NB4 (cell line): ENCODE data around the gene CHAF1B.

ENCODE experiments used
- MYC ChIP-seq: IDR thresholded peaks from 2 replicates; pipeline ENCODE4 v1.6.1; 2011; ENCODE audit warnings: low read depth, low read length
- TF ChIP-seq, protein P1 (sequence below): IDR thresholded peaks from one replicate; pipeline ENCODE4 v1.5.1; 2012; ENCODE audit warnings: low read depth, low read length

DNA sequence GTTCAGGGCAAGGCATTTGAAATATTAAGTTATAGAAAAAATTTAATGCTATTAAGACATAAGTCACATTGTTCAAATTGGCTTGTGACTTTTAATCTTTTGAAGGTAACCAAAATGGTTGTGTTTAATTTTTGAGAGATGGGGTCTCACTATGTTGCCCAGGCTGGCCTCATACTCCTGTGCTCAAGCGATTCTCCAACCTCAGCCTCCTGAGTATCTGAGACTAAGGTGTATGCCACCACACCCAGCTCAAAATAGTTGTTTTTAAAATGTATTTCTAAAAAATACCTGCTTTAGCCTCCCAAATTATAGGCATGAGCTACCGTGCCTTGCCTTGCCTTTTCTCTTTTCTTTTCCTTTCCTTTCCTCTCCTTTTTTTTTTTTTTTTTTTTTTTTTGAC is 26.0 kb upstream of the CHAF1B start:
- TF ChIP-seq, protein P1, sequence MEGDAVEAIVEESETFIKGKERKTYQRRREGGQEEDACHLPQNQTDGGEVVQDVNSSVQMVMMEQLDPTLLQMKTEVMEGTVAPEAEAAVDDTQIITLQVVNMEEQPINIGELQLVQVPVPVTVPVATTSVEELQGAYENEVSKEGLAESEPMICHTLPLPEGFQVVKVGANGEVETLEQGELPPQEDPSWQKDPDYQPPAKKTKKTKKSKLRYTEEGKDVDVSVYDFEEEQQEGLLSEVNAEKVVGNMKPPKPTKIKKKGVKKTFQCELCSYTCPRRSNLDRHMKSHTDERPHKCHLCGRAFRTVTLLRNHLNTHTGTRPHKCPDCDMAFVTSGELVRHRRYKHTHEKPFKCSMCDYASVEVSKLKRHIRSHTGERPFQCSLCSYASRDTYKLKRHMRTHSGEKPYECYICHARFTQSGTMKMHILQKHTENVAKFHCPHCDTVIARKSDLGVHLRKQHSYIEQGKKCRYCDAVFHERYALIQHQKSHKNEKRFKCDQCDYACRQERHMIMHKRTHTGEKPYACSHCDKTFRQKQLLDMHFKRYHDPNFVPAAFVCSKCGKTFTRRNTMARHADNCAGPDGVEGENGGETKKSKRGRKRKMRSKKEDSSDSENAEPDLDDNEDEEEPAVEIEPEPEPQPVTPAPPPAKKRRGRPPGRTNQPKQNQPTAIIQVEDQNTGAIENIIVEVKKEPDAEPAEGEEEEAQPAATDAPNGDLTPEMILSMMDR: no peak
- TF ChIP-seq MYC: no peak
